GM12801 (cell line): ENCODE data around the gene ROR1.

Source experiments
- CTCF ChIP-seq: IDR thresholded peaks from one replicate; pipeline ENCODE4 v1.5.1; 2011; ENCODE audit warnings: control low read depth; ENCODE audit not compliant: insufficient read length; ENCODE audit errors: extremely low read depth

The ROR1 gene

GRCh38 chr1:63896755-63897154 is 122.9 kb downstream of the ROR1 start:
- no peak for TF ChIP-seq CTCF

GRCh38 chr1:63898428-63899196 is 124.8 kb downstream of the ROR1 start:
- TF ChIP-seq CTCF: no peak

GRCh38 chr1:63901094-63901493 is 127.3 kb downstream of the ROR1 start:
- TF ChIP-seq CTCF: no peak

- TF ChIP-seq CTCF: no peak
Observed at GRCh38 chr1:63902844-63903589, 129.2 kb downstream of the ROR1 start.

- no peak for TF ChIP-seq CTCF
Observed at GRCh38 chr1:63903947-63904610, 130.3 kb downstream of the ROR1 start.

GRCh38 chr1:63904826-63905225 is 131.0 kb downstream of the ROR1 start:
- no peak for TF ChIP-seq CTCF

- no peak for TF ChIP-seq CTCF
Observed at GRCh38 chr1:63906047-63906704, 132.4 kb downstream of the ROR1 start.
